WTC11 (cell line): ENCODE measurements around the gene GALK2. TPM values are rescaled to one million over a fixed set of nuclear protein-coding genes. Genes with fewer than 3 reads are reported as not detected.

ENCODE experiments used
- ATAC-seq: fragments of 200-7000 bp; cut with Tn5 transposase; 2 replicates; pipeline ENCODE4 v1.10.0; 2021; ENCODE audit warnings: mild to moderate bottlenecking, moderate library complexity
- CTCF ChIA-PET: fragments of 300-600 bp; sonication (Branson Sonifier 250); formaldehyde crosslinking; loops from one replicate; lab custom pipeline; 2021; ENCODE audit warnings: antibody characterized with exemption; lab: Charles Lee
- POLR2A ChIA-PET: fragments of 350-600 bp; sonication (Branson Sonifier 250); formaldehyde crosslinking; loops from one replicate; lab custom pipeline; 2021; ENCODE audit warnings: antibody characterized with exemption; lab: Charles Lee
- DNase-seq: peaks from one replicate; pipeline ENCODE4 v3.0.0; 2021; ENCODE audit warnings: low spot score
- H3K27ac Mint-ChIP-seq: 2 replicates; pipeline ENCODE4 v1.8.0; 2021; ENCODE audit warnings: mixed read lengths
- H3K27me3 Mint-ChIP-seq: 2 replicates; pipeline ENCODE4 v1.8.0; 2021; ENCODE audit warnings: low read depth, mild to moderate bottlenecking, moderate library complexity, mixed read lengths
- H3K36me3 Mint-ChIP-seq: 2 replicates; pipeline ENCODE4 v1.8.0; 2021; ENCODE audit warnings: mixed read lengths
- H3K4me1 Mint-ChIP-seq: 2 replicates; pipeline ENCODE4 v1.8.0; 2022; ENCODE audit warnings: mixed read lengths
- H3K4me3 Mint-ChIP-seq: 2 replicates; pipeline ENCODE4 v1.8.0; 2021; ENCODE audit warnings: mild to moderate bottlenecking, moderate library complexity, mixed read lengths
- H3K9me3 Mint-ChIP-seq: 2 replicates; pipeline ENCODE4 v1.8.0; 2021; ENCODE audit warnings: mixed read lengths
- CREM ChIP-seq: sonication (generic); formaldehyde crosslinking; IDR thresholded peaks from 2 replicates; pipeline ENCODE4 v1.8.1; 2022; ENCODE audit warnings: mild to moderate bottlenecking, missing genetic modification reagents, moderate library complexity
- CTCF ChIP-seq: fragments of 200-600 bp; IDR thresholded peaks from 2 replicates; pipeline ENCODE4 v1.8.0; 2022; ENCODE audit warnings: antibody characterized with exemption
- ESRRA ChIP-seq: sonication (generic); formaldehyde crosslinking; IDR thresholded peaks from 2 replicates; pipeline ENCODE4 v1.8.1; 2022; ENCODE audit warnings: mild to moderate bottlenecking, missing genetic modification reagents, borderline replicate concordance
- FOXJ3 ChIP-seq: sonication (generic); formaldehyde crosslinking; IDR thresholded peaks from 2 replicates; pipeline ENCODE4 v1.9.0; 2021; ENCODE audit warnings: missing genetic modification reagents, mild to moderate bottlenecking, borderline replicate concordance
- FOXP4 ChIP-seq: sonication (generic); formaldehyde crosslinking; IDR thresholded peaks from 2 replicates; pipeline ENCODE4 v1.8.0; 2022; ENCODE audit warnings: mild to moderate bottlenecking, missing genetic modification reagents
- NFATC4 ChIP-seq: fragments of 250-450 bp; sonication (Bioruptor Pico); IDR thresholded peaks from 2 replicates; pipeline ENCODE4 v1.9.0; 2021; ENCODE audit warnings: mild to moderate bottlenecking
- PRRX2 ChIP-seq: fragments of 250-450 bp; sonication (Bioruptor Pico); IDR thresholded peaks from 2 replicates; pipeline ENCODE4 v1.8.0; 2021; ENCODE audit warnings: mild to moderate bottlenecking
- RELA ChIP-seq: sonication (generic); formaldehyde crosslinking; IDR thresholded peaks from 2 replicates; pipeline ENCODE4 v1.8.1; 2022; ENCODE audit warnings: missing genetic modification reagents, mild to moderate bottlenecking, borderline replicate concordance
- SMAD3 ChIP-seq: sonication (generic); formaldehyde crosslinking; IDR thresholded peaks from 2 replicates; pipeline ENCODE4 v1.8.0; 2022; ENCODE audit warnings: missing genetic modification reagents, mild to moderate bottlenecking, borderline replicate concordance
- TEAD1 ChIP-seq: sonication (generic); formaldehyde crosslinking; IDR thresholded peaks from 2 replicates; pipeline ENCODE4 v1.8.0; 2022; ENCODE audit warnings: mild to moderate bottlenecking, missing genetic modification reagents
- ZBTB43 ChIP-seq: sonication (generic); formaldehyde crosslinking; IDR thresholded peaks from 2 replicates; pipeline ENCODE4 v1.8.1; 2023; ENCODE audit warnings: mild to moderate bottlenecking, missing genetic modification reagents
- ZMAT4 ChIP-seq: fragments of 250-450 bp; sonication (Bioruptor Pico); IDR thresholded peaks from 2 replicates; pipeline ENCODE4 v1.9.0; 2021; ENCODE audit warnings: mild to moderate bottlenecking
- ZNF232 ChIP-seq: sonication (generic); formaldehyde crosslinking; IDR thresholded peaks from 2 replicates; pipeline ENCODE4 v1.8.0; 2022; ENCODE audit warnings: mild to moderate bottlenecking, missing genetic modification reagents
- ZNF317 ChIP-seq: sonication (generic); formaldehyde crosslinking; IDR thresholded peaks from 2 replicates; pipeline ENCODE4 v1.8.1; 2023; ENCODE audit warnings: low read depth, mild to moderate bottlenecking, moderate library complexity, missing genetic modification reagents, borderline replicate concordance
- ZNF396 ChIP-seq: fragments of 250-450 bp; sonication (Bioruptor Pico); IDR thresholded peaks from 2 replicates; pipeline ENCODE4 v1.8.0; 2021; ENCODE audit warnings: mild to moderate bottlenecking, moderate library complexity, borderline replicate concordance
- total RNA-seq: library from RNA; stranded (reverse); gene quantifications from 3 replicates; pipeline ENCODE4 v1.2.3, GENCODE V29; 2021
- TF ChIP-seq, protein P1 (sequence below): fragments of 250-450 bp; sonication (Bioruptor Pico); IDR thresholded peaks from 2 replicates; pipeline ENCODE4 v1.9.0; 2021; ENCODE audit warnings: mild to moderate bottlenecking, borderline replicate concordance

The GALK2 gene
- total RNA-seq, 1 experiment from 2014 or later, result 16.9 TPM

GRCh38 chr15:49223536-49224274, 53.7 kb downstream of the GALK2 start (continued):
- TF ChIP-seq CTCF, result no peak

- POLR2A ChIA-PET, result interaction anchor here (0.9 kb wide), 1 partner anchor 9 kb away, joined by 3 read pairs; no protein-coding TSS in a partner anchor
- Mint-ChIP-seq H3K27ac (peak overlapping the region; percentile 4; the same call in 1 of the 2 replicates), H3K9me3 (peaks cover 23% of the 10 kb centered on the region), H3K4me3 (no peak overlapping the region), H3K36me3 (peaks cover 12% of the 10 kb centered on the region), H3K27me3 (no peaks in the 10 kb centered on the region), H3K4me1 (peaks cover 23% of the 10 kb centered on the region)
- DNase-seq, result peak; percentile 80
- peak; percentile 99 for ATAC-seq
- CTCF ChIA-PET, result interaction anchor here (0.6 to 2.9 kb wide), 18 partner anchors 9 to 1122 kb away, joined by 3 to 22 read pairs (median 4); partner anchors contain the start of genes EID1, FGF7 and GALK2
- no peak for TF ChIP-seq FOXP4 (CRISPR knock-in tag)
- TF ChIP-seq ZNF396, result 0 out of 2 replicates have a peak, but pooled peaks have one; percentile 3
- TF ChIP-seq ZBTB43 (CRISPR knock-in tag), result no peak
Observed at GRCh38 chr15:49225572-49226281, 55.7 kb downstream of the GALK2 start.

DNA sequence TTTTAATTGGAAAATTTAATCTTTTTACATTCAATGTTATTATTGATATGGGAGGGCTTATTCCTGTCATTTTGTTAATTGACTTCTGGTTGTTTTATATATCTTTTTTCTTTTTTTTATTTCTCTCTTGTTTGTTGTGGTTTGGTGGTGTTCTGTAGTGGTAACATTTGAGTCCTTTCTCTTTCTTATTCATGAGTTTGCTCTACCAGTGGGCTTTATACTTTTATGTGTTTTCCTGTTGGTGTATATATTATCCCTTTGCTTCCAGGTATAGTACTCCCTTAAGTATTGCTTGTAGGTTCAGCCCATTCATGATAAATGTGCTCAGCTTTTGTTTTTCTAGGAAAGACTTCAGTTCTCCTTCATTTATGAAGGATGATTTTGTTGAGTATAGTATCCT, 57.6 kb downstream of the GALK2 start:
- no peak for DNase-seq
- Mint-ChIP-seq H3K36me3 (peaks cover 26% of the 10 kb centered on the region), H3K4me3 (no peak overlapping the region), H3K27me3 (no peaks in the 10 kb centered on the region), H3K27ac (no peak overlapping the region), H3K4me1 (peaks cover 35% of the 10 kb centered on the region), H3K9me3 (peaks cover 33% of the 10 kb centered on the region)
- no peak for TF ChIP-seq CREM
- no peak for TF ChIP-seq ESRRA (CRISPR knock-in tag)
- TF ChIP-seq PRRX2, result no peak
- no peak for TF ChIP-seq FOXJ3
- TF ChIP-seq NFATC4 (CRISPR knock-in tag), result no peak
- no peak for TF ChIP-seq SMAD3 (CRISPR knock-in tag)
- TF ChIP-seq, protein P1, sequence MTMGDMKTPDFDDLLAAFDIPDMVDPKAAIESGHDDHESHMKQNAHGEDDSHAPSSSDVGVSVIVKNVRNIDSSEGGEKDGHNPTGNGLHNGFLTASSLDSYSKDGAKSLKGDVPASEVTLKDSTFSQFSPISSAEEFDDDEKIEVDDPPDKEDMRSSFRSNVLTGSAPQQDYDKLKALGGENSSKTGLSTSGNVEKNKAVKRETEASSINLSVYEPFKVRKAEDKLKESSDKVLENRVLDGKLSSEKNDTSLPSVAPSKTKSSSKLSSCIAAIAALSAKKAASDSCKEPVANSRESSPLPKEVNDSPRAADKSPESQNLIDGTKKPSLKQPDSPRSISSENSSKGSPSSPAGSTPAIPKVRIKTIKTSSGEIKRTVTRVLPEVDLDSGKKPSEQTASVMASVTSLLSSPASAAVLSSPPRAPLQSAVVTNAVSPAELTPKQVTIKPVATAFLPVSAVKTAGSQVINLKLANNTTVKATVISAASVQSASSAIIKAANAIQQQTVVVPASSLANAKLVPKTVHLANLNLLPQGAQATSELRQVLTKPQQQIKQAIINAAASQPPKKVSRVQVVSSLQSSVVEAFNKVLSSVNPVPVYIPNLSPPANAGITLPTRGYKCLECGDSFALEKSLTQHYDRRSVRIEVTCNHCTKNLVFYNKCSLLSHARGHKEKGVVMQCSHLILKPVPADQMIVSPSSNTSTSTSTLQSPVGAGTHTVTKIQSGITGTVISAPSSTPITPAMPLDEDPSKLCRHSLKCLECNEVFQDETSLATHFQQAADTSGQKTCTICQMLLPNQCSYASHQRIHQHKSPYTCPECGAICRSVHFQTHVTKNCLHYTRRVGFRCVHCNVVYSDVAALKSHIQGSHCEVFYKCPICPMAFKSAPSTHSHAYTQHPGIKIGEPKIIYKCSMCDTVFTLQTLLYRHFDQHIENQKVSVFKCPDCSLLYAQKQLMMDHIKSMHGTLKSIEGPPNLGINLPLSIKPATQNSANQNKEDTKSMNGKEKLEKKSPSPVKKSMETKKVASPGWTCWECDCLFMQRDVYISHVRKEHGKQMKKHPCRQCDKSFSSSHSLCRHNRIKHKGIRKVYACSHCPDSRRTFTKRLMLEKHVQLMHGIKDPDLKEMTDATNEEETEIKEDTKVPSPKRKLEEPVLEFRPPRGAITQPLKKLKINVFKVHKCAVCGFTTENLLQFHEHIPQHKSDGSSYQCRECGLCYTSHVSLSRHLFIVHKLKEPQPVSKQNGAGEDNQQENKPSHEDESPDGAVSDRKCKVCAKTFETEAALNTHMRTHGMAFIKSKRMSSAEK, result no peak
- TF ChIP-seq RELA, result no peak
- TF ChIP-seq ZNF232 (CRISPR knock-in tag), result no peak
- TF ChIP-seq TEAD1 (CRISPR knock-in tag), result no peak
- TF ChIP-seq ZNF317, result no peak
- no peak for TF ChIP-seq ZMAT4 (CRISPR knock-in tag)
- ChIA-PET POLR2A (no interaction called here), CTCF (no interaction called here)
- ATAC-seq, result no peak
